ENCODE measurements around the gene DYNC1H1.
"Not testable (repeated sequence)": the region's sequence is repeated elsewhere in the genome, so short reads cannot be mapped to it uniquely, and the experiment has no call there.

DYNC1H1 gene

GRCh38 chr14:101963656-101964296, 597 bp upstream of the DYNC1H1 start:
- DNase-seq (ENCODE audit: low read depth) = no peak

DNA sequence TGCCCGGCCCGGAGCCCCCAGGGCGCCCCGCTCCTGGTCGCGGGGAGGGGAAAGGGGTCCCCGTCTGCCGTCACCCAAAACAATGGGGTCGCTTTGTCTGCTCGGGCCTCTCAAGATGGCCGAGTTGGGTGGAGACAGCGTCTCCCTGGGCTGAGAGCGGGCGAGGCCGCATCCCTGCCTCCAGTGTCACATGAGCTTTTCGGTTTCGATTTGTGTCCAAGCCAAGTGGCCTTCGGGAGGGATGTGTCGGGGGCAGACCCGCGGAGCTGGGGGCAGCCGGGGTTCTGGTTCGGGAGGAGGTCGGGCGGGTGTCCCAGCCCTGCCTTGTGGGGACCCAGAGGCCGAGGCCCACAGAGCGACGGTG, 790 bp downstream of the DYNC1H1 start:
- DNase-seq (ENCODE audit: low read depth) = peak; percentile 31

DNA sequence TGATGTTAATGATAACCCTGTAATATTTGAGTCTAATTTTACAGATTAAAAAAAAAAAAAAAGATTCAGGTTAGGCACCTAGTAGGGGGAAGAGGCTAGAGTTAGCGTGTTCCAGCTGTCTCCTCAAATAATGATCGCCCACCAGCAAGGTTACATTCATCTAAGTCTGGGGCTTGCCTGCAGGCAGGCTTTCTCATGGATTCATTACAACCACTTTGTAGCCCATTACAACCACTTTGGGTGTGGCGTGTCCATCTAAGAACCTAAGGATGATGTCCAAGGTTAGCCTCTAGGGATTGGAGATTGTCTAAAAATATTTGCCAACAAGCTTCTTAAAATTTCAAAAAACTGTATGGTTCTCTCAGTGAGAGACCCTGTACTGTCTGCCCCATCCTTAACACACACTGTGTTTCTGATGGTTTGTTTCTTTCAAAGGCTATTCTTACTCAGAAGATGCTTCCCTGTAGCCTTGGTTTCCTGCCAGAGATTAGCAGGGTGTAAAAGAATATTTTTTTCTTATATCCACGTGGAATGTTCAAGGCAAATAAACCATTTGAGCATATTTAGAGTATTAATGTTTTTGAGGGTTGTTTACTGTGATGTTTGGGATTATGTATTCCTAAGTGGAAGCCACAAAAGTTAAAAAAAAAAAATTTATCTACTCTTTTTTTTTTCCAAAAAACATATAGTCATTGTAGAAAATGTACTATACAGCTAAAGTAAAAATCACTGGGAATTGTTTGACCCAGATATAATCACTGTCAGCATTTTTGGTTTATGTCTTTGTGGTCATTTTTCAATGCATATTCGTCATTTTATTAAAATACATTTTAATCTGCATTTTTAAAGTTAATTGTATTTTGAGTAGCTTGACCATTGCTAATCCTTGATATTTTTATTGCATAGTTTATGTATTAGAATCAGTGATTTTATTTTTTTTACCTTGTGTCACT, 1.7 kb downstream of the DYNC1H1 start:
- DNase-seq (ENCODE audit: low read depth) = no peak

- DNase-seq (ENCODE audit: low read depth) = no peak
Measured at GRCh38 chr14:101966742-101967141, 2.4 kb downstream of the DYNC1H1 start.

DNA sequence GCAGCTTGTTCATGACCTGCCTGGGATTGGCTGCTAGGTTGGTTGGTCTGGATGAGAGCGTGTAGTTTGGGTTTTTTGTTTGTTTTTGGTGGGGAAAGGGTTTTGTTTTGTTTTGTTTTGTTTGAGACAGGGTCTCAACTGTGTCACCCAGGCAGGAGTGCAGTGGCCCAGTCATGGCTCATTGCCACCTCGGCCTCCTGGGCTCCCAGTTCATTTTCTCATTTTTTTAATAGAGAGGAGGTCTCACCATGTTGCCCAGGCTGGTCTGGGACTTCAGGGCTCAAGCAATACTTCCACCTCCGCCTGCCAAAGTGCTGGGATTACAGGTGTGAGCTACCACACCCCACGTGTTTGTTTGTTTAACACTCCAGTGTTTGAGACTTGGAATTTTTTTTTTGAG, 3.8 kb downstream of the DYNC1H1 start:
- DNase-seq (ENCODE audit: low read depth) = no peak

GRCh38 chr14:101969481-101969880, 5.1 kb downstream of the DYNC1H1 start:
- DNase-seq (ENCODE audit: low read depth) = no peak

DNA sequence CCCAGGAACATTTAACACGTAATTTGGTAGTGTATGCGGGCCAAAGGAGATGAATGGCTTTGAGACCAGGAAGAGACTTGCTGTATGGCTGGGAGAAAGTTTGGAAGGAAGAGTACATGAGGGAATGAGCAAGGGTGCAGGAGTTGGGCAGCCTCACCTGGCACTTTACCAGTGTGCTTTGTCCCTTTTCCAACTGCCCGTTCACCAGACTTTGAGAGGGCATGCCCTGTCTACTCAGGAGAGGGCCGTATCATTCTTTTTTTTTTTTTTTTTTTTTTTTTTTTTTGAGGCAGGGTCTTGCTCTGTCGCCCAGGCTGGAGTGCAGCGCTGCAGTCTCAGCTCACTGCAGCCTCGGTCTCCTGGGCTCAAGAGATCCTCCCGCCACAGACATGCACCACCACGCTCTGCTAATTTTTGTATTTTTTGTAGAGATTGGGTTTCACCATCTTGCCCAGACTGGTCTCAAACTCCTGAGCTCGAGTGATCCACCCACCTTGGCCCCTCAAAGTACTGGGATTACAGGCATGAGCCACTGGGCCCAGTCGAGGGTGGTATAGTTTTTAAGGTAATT, 6.5 kb downstream of the DYNC1H1 start:
- DNase-seq (ENCODE audit: low read depth) = no peak

DNA sequence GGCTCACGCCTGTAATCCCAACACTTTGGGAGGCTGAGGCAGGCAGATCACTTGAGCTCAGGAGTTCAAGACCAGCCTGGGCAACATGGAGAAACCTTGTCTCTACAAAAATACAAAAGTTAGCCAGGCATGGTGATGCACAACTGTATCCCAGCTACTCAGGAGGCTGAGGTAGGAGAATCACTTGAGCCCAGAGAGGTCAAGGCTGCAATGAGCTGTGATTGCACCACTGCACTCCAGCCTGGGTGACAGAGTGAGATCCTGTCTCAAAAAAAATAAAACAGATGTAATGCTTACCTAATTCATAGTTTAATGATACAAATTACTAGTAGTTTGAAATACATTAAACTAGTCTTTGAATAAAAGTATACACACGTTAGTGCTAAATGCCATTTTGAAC, 7.1 kb downstream of the DYNC1H1 start:
- DNase-seq (ENCODE audit: low read depth) = not testable (repeated sequence)

DNA sequence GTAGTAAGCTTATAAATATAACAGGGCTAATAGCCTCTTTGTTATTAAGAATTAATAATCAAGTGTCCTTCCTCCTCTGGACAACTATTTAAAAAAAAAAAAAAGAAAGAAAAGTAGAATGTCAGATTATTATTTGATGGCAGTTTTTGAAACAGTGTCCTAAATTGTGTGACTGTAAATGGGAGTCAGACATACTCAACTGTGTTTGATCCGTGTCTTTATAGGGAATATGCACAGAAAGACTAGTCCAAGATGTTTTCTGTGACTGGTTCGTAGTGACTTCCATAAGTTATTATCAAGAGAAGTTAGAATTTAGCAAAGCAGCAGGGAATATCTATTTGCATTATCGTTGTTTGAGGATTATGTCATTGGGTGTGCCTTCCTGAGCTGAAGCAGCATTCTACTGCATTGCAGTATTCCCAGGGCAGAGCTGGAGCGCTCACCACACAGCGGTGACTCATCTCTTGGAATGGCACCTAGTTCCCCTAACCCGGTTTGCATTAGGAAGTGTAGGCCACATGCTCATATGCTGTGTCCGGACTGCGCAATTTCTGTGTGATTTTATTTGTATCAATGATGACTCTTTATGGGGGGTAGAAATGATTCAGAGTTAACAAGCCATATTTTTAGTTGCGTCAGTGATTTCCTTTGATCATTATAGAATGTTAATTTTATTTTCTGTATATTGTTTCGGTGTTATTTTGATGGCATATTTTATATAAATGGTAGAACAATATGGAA, 7.9 kb downstream of the DYNC1H1 start:
- no peak for DNase-seq (ENCODE audit: low read depth)

DNA sequence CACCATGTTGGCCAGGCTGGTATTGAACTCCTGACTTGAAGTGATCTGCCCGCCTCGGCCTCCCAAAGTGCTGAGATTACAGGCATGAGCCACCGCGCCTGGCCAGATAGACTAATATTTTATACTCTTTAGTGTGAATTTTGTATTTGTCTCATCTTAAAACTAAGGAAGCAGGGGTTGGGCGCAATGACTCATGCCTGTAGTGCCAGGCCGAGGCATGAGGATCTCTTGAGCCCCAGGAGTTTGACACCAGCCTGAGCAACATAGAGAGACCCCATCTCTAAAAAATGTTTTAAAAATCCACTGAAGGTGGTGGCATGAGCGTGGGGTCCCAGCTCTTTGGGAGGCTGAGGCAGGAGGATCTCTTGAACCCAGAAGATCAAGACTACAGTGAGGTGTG, 9.0 kb downstream of the DYNC1H1 start:
- no peak for DNase-seq (ENCODE audit: low read depth)

DNA sequence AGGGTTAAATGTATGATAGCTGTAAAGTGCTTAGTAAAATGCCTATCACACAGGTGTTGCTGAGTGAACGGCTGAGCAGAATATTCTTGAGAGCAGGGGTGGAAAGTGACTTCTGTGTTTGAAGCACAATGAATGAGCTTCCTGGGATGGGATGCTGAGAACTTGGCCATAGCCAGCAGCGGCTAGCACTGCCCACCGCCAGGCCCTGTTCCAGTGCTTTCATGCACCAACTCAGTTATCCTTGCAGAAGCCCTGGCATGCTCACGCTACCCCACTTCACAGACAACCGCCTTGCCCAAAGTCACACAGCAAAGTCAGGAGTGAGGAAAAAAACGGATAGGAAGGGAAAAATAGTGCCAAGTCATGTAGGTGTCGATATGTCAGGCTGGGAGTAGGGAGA, 10.9 kb downstream of the DYNC1H1 start:
- no peak for DNase-seq (ENCODE audit: low read depth)

DNA sequence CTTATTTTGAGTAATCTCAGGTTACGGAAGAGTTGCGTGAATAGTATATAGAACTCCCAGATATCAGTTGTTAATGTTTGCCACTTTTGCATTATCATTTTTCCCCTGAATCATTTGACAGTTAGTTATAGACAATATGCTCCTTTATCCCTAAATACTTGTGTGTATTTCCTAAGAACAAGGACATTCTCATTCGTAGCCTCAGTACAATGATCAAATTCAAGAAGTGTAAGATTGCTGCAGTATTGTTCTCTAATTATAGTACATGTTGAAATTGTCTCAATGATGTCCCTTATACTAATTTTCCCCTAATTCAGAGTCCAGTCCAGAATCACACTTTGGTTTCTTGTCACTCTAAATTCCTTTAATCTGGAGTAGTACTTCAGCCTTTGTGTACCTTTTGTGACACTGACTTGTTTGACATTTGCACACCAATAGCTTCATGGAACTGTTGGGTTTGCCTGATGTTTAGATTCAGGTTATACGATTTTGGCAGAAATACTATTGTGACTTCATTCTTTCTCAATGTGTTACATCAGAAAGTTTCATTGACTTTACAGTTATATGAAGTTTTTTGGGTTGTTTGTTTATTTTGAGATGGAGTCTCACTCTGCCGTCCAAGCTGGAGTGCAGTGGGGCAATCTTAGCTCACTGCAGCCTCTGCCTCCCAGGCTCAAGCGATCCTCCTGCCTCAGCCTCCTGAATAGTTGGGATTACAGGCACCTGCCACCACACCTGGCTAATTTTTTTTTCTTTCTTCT, 13.1 kb downstream of the DYNC1H1 start:
- no peak for DNase-seq (ENCODE audit: low read depth)

GRCh38 chr14:101979666-101980065, 15.3 kb downstream of the DYNC1H1 start:
- no peak for DNase-seq (ENCODE audit: low read depth)

- no peak for DNase-seq (ENCODE audit: low read depth)
Measured at GRCh38 chr14:101980251-101980650, 15.9 kb downstream of the DYNC1H1 start.

DNA sequence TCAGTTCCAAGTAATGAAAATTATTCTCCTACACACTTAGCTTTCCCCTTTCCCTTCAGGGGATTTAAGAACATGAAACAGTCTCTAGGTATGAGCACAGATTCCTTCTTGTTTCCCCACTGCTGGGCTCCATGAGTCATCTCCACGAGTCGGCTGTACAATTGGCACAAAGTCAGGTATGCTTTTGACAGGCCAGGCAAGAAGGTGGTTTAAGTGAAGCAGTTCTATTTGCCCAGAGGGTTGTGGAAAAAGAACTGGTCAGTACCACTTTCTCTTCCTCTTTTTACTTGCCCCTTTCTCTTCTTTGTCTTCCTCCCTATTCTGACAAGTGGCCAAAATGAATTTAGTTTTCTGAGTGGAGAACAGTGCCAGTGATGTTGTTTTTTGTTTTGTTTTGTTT, 16.3 kb downstream of the DYNC1H1 start:
- DNase-seq (ENCODE audit: low read depth) = no peak

DNA sequence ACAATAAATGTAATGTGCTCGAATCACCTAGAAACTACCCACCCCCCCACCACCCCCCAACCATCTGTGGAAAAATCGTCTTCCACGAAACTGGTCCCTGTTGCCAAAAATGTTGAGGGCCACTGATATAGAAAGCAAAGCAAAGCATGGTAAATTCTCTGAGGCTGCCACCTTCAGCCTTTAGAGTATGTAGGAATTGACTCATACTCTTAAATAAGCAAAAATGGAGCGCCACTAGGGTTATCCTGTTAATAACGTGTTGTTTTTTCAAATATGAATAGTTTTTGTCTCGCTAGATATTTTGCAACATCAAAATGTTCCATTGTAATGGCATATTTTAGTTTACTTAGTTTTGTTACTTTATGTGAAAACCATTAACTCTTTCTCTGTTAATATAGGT, 18.2 kb downstream of the DYNC1H1 start:
- DNase-seq (ENCODE audit: low read depth) = no peak

DNA sequence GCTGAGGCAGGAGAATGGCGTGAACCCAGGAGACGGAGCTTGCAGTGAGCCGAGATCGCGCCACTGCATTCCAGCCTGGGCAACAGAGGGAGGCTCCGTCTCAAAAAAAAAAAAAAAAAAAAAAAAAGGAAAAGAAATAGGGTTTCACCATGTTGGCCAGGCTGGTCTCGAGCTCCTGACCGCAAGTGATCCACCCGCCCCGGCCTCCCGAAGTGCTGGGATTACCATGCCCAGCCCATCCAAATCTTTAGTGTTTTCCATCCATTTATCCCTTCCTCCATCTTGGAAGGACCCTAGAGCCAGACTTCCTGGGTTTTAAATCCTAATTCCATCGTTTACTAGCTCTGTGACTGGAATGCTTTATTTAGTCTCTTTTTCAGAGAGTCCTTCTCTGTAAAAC, 20.5 kb downstream of the DYNC1H1 start:
- not testable (repeated sequence) for DNase-seq (ENCODE audit: low read depth)

DNA sequence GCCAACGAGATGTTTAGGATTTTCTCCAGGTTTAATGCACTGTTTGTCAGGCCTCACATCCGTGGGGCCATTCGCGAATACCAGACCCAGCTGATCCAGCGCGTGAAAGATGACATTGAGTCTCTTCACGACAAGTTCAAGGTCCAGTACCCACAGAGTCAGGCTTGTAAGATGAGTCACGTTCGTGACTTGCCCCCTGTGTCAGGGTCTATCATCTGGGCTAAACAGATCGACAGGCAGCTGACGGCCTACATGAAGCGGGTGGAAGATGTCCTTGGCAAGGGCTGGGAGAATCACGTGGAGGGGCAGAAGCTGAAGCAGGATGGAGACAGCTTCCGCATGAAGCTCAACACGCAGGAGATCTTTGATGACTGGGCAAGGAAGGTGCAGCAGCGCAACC, 21.6 kb downstream of the DYNC1H1 start:
- no peak for DNase-seq (ENCODE audit: low read depth)

DNA sequence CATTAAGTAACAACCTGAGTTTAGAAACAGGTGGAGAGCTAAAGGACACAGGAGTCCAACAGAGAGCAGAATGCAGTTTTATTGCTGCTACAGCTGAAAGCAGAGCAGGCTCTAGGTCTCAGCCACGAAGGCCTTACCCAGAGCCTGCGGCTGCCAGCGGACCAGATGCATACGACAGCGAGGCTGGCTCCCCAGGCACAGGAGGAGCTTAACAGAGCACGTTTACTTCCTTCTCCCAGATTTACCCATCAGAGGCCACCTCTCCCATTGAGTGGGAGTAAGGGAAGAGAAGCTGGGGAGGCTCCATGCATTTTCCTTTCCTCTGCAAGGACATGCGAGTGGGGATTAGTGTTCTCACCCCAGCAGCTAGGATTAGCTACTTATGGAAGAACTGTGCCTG, 22.6 kb downstream of the DYNC1H1 start:
- no peak for DNase-seq (ENCODE audit: low read depth)

DNA sequence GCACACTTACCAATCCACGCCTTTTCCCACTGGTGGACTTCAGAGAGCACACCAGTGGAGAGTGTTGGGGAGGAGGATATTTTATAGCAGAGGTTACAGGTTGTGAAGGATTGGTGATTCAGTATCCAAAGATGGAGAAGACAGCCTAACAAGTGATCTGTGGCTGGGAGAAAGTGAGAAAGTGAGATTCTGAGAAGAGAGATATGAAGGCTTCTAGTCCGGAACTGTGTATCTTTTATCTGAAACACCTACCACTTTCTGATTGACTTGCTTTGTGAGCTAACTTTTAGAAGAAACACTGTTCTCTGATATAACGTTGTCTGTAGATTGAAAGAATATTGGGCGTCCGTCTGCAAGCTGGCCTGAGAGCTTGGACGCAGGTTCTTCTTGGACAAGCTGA, 24.0 kb downstream of the DYNC1H1 start:
- no peak for DNase-seq (ENCODE audit: low read depth)

DNA sequence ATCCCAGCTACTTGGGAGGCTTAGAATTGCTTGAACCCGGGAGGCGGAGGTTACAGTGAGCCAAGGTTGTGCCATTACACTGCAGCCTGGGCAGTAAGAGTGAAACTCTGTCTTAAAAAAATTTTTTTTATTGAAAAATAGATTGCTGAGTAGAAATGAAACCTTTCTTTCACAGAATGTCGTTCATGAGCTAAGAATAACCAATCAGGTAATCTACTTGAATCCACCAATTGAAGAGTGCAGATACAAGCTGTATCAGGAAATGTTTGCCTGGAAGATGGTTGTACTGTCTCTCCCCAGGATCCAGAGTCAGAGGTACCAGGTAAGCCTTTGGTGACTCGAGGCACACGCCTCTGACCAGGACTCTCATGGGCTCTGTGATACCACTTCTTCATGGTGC, 27.0 kb downstream of the DYNC1H1 start:
- no peak for DNase-seq (ENCODE audit: low read depth)

- no peak for DNase-seq (ENCODE audit: low read depth)
Measured at GRCh38 chr14:101992708-101993107, 28.3 kb downstream of the DYNC1H1 start.
